Nephron progenitor cell (in vitro differentiated cells): ENCODE measurements around the gene SLC35F1.

Experiments
- DNase-seq: peaks from one replicate; pipeline ENCODE4 v3.0.0; 2021
- H3K27ac Mint-ChIP-seq: 2 replicates; pipeline ENCODE4 v1.8.0; 2021; ENCODE audit warnings: mild to moderate bottlenecking, moderate library complexity, mixed read lengths
- H3K27me3 Mint-ChIP-seq: 2 replicates; pipeline ENCODE4 v1.8.0; 2021; ENCODE audit warnings: mild to moderate bottlenecking, low read depth, mixed read lengths; ENCODE audit not compliant: poor library complexity
- H3K36me3 Mint-ChIP-seq: 2 replicates; pipeline ENCODE4 v1.8.0; 2021; ENCODE audit warnings: low read depth, mixed read lengths
- H3K4me1 Mint-ChIP-seq: 2 replicates; pipeline ENCODE4 v1.8.0; 2021; ENCODE audit warnings: mixed read lengths
- H3K4me3 Mint-ChIP-seq: 2 replicates; pipeline ENCODE4 v1.8.0; 2021; ENCODE audit warnings: mild to moderate bottlenecking, moderate library complexity, mixed read lengths
- H3K9me3 Mint-ChIP-seq: 2 replicates; pipeline ENCODE4 v1.8.0; 2021; ENCODE audit warnings: mild to moderate bottlenecking, moderate library complexity, mixed read lengths
- TF ChIP-seq, protein P1 (sequence below): fragments of 200-600 bp; sonication (generic); IDR thresholded peaks from 2 replicates; pipeline ENCODE4 v1.5.0; 2021; ENCODE audit warnings: antibody characterized with exemption

Gene SLC35F1

DNA sequence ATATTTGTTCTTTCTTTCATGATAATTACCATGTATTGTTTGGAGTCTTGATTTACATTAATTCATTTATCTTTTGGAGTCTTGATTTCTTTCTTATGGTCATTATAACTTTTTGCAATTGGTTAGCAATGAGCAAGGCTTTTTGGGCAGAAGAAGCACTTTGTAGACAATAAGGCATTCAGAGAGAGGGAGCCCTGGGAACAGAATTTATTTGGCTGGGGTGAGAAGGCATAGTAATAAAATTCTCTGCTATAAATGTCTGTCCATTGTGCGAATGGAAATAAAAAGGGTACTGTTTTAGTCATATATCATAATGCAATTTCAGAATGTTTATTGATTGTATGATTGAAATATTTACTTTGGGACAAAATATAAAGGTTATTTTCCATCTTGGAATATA, 147.0 kb downstream of the SLC35F1 start:
- TF ChIP-seq, protein P1, sequence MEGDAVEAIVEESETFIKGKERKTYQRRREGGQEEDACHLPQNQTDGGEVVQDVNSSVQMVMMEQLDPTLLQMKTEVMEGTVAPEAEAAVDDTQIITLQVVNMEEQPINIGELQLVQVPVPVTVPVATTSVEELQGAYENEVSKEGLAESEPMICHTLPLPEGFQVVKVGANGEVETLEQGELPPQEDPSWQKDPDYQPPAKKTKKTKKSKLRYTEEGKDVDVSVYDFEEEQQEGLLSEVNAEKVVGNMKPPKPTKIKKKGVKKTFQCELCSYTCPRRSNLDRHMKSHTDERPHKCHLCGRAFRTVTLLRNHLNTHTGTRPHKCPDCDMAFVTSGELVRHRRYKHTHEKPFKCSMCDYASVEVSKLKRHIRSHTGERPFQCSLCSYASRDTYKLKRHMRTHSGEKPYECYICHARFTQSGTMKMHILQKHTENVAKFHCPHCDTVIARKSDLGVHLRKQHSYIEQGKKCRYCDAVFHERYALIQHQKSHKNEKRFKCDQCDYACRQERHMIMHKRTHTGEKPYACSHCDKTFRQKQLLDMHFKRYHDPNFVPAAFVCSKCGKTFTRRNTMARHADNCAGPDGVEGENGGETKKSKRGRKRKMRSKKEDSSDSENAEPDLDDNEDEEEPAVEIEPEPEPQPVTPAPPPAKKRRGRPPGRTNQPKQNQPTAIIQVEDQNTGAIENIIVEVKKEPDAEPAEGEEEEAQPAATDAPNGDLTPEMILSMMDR: no peak
- H3K9me3 Mint-ChIP-seq: no peaks in the 10 kb centered on the region
- H3K36me3 Mint-ChIP-seq: no peaks in the 10 kb centered on the region
- H3K27ac Mint-ChIP-seq: no peak overlapping the region
- no peaks in the 10 kb centered on the region for H3K27me3 Mint-ChIP-seq
- no peaks in the 10 kb centered on the region for H3K4me1 Mint-ChIP-seq
- no peak overlapping the region for H3K4me3 Mint-ChIP-seq
- no peak for DNase-seq

GRCh38 chr6:118061666-118062065, 154.6 kb downstream of the SLC35F1 start:
- TF ChIP-seq, protein P1: no peak
- Mint-ChIP-seq H3K36me3 (no peaks in the 10 kb centered on the region), H3K4me1 (no peaks in the 10 kb centered on the region), H3K27me3 (no peaks in the 10 kb centered on the region), H3K4me3 (no peak overlapping the region), H3K27ac (no peak overlapping the region), H3K9me3 (peaks cover 4% of the 10 kb centered on the region)
- DNase-seq: no peak

GRCh38 chr6:118080547-118080946, 173.5 kb downstream of the SLC35F1 start:
- Mint-ChIP-seq H3K36me3 (no peaks in the 10 kb centered on the region), H3K27ac (no peak overlapping the region), H3K4me1 (no peaks in the 10 kb centered on the region), H3K27me3 (peaks cover 8% of the 10 kb centered on the region), H3K4me3 (no peak overlapping the region), H3K9me3 (no peaks in the 10 kb centered on the region)
- TF ChIP-seq, protein P1: no peak
- no peak for DNase-seq

DNA sequence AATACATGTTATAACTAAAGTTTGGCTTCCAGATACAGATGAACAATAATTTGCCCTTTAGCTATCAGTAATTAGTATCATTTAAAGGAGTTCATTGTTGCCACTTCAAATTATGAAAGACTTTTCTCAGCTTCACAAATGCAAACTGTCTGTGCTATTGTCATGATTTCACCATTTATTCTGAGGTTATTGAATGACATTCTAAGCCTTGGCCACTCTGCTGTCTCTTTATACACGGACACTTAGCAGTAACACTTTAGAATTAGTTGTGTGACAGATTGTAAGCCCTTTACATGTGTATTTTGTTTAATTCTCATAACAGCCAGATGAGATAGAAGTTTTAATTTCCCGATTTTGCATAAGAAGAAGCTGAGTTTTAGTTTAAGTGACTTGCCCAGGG, 176.6 kb downstream of the SLC35F1 start:
- Mint-ChIP-seq H3K9me3 (no peaks in the 10 kb centered on the region), H3K27me3 (peaks cover 8% of the 10 kb centered on the region), H3K4me1 (peaks cover 10% of the 10 kb centered on the region), H3K27ac (no peak overlapping the region), H3K4me3 (no peak overlapping the region), H3K36me3 (no peaks in the 10 kb centered on the region)
- no peak for DNase-seq
- TF ChIP-seq, protein P1: no peak

DNA sequence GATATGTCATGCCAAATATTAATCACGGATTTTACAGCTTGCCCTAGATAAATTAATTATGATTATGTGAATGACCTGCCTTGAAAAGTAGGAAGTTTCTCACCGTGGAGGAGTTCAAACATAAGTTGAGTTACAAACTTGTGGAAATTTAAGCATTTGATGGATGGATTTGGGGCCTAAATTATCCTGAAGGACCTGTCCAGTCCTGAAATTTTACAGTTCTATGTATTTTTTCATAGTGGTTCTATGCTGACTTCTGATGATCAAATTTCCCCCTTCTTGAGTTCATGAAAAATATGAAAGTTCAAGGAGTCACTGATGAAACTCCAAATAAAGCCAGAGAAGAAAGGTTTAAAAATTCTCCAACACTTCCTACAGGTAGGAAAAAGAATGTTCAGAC, 178.6 kb downstream of the SLC35F1 start:
- Mint-ChIP-seq H3K9me3 (peaks cover 5% of the 10 kb centered on the region), H3K27ac (no peak overlapping the region), H3K27me3 (peaks cover 13% of the 10 kb centered on the region), H3K36me3 (no peaks in the 10 kb centered on the region), H3K4me3 (no peak overlapping the region), H3K4me1 (peaks cover 10% of the 10 kb centered on the region)
- TF ChIP-seq, protein P1: no peak
- DNase-seq: no peak

DNA sequence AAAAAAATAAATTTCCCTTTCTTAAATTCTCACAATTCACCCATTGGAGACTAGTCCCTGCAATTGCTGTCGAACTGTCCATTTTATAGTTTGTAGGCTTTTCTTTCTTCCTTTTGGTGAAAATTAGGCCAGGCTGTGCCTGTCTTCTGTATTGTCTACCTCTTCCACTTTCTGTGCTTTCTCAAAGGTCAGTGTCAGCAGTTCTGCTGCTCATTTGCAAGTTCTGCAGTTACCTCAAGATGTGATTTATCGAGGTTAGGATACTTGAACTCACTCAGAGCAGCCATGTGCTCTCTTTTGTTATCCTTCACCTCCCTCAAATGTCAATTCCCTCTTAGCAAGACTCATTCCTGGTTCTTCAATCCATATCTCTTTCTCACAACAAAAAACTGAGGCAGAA, 179.1 kb downstream of the SLC35F1 start:
- Mint-ChIP-seq H3K36me3 (no peaks in the 10 kb centered on the region), H3K9me3 (peaks cover 10% of the 10 kb centered on the region), H3K27ac (no peak overlapping the region), H3K4me1 (peaks cover 10% of the 10 kb centered on the region), H3K4me3 (no peak overlapping the region), H3K27me3 (peaks cover 9% of the 10 kb centered on the region)
- no peak for DNase-seq
- TF ChIP-seq, protein P1: no peak
